Effector CD8-positive, alpha-beta T cell (primary cell): ENCODE data around the gene FAM219B.
A peak's percentile ranks its signal among the peaks of the same experiment; 100 is the strongest.
"Not testable (repeated sequence)": the region's sequence is repeated elsewhere in the genome, so short reads cannot be mapped to it uniquely, and the experiment has no call there.

Source experiments
- DNase-seq: peaks from one replicate; lab custom pipeline; 2025; lab: John Stamatoyannopoulos, UW

FAM219B gene

DNA sequence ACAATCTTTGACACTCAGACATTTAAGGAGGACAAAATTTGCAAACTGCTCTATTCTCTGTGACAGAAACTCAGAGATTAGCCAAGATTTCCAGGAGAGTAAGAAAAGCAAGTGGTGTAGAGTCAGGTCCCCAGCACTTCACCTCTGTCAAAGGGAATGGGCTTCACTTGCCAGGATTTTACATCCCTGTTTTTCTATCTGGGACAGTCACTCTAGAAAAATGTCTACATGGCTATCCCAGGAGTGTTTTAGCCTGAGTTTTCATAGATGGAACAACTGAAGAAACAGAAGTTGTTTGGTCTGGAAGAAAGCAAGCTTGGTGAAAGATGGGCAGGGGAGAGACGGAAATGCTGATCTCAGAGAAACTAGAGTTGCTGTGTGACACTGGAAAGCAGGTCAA lies 3.0 kb downstream of the FAM219B start:
- no peak for DNase-seq

DNA sequence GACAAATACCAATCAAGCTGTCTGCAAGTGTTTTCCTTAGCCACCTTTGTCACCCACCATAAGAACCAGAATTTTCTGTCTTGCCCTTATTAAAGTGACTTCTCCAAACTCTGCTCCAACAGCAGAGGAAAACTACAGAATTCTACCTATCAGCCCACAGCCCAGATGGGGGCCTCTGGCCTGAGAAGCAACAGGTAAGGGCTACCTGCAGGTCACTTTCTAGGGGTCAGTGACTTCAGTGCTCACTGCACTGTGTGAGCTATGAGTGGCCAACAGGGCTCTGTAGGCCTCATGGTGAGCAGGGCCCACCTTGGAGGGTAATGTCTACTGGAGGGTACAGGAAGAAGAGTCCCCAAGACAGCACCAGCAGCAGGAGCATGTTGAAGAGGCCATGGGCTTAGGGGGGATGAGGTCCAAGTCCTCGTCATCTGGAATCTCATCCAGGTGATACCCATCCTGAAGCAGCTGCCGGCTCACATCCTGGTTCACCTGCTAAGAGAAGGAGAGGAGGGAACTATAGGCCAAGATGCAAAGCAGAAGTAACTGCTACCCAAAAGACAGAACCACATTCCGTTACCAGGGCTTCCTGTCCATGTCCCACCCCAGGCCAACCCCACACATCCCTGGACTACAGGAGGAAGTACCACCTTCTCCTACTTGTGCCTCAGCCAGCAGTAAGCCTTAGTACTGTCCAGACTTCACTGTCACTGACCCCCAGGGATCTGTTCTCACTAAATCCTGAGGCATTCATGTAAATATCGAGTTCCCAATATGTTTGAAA lies 4.2 kb downstream of the FAM219B start:
- no peak for DNase-seq

DNA sequence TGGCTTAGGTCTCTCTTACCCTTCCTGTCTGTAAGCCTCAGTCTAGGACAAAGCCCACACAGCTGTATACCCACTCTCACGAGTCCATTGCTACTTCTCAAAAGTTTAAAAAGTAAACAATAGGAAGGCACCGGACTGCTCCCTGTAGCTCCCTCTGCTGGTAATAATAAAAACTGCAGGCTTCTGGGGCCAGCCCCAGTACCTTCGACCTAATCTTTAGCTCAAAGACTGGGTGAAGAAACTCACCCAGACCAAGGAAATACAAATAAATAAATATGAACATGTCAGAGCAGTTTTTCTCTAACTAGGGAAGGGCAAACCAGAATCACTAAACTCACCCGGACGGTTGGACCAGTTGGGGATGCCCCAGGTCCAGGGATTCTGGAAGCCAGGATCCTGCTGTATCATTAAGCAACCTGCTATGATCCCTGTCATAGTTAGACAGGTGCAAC lies 5.0 kb downstream of the FAM219B start:
- DNase-seq, result peak; percentile 18

DNA sequence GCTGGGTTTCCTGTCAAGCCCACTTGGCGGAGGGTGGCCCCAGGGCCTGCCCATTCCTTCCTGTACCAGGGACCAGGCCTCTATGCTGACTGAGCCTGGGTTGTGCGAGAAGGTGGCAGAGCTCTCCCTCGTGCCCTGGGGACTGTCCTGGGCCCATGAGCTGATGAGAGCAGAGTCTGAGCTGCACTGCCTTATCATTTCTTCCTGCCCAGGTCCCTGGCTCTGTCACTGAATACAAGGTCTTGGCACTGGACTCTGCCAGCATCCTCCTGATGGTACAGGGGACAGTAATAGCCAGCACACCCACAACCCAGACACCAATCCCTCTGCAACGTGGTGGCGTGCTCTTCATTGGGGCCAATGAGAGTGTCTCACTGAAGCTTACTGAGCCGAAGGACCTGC lies 9.3 kb downstream of the FAM219B start:
- no peak for DNase-seq

DNA sequence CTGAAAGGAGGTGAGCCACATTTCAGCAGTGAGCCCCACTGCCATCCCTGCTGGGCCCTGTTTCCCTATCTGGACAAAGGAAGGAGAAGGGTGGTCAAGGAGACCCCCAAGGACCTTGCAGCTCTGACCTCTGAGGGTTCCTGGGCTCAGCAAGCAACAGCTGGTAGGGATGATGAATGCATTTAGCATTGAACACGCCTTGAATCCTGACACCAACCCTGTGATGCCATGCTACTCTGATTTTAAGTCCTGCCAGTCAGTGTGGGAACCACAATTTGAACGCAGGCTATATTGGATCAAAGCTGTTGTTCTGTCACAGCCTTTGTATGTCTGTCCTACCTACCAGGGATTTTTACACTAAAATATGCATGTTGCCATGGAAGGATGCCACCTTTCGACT lies 10.3 kb downstream of the FAM219B start:
- no peak for DNase-seq

DNA sequence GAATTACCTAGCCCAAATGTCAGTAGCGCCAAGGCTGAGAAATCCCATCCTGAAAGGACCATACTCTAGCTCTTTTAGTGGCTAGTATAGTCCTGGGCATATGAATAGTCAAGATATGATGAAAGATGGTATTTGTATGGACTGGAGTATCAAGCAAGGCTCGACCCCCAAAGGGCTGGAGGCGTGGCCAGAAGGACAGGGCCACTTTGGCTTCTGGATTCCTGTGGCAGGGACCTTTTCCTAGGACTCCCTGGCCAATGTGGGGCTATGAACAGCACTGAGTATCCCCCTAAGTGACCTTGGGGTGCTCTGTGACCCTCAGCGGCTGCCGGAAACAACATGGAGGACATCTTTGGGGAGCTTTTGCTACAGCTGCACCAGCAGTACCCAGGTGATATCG lies 10.8 kb downstream of the FAM219B start:
- no peak for DNase-seq

DNA sequence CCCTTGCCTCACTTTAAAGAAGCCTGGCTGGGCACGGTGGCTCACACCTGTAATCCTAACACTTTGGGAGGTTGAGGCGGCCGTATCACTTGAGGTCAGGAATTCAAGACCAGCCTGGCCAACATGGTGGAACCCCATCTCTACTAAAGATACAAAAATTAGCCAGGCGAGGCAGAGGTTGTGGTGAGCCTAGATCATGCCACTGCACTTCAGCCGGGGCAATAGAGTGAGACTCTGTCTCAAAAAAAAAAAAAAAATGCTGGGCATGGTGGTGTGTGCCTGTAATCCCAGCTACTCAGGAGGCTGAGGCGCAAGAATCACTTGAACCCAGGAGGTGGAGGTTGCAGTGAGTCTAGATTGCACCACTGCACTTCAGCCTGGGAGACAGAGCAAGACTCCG lies 12.3 kb downstream of the FAM219B start:
- not testable (repeated sequence) for DNase-seq

DNA sequence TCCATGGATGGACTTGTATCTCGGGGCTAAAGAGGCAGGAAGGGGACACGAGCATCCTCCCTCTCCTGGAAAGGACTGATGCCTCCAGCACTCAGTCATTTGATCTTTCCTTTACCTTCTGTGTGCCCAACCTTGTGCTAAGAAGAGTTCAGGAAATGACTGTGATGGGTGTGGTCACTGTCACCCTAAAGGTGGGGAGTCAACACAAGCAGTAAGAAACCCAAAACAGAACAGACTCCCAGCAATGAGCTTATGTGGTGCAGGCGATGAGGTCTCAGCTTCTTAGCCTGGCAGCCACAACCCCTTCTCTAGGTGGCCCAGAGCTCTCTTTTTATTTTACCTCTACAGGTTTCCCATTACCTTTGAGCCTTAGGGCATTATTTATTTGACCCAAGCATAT lies 13.0 kb downstream of the FAM219B start:
- DNase-seq, result no peak

DNA sequence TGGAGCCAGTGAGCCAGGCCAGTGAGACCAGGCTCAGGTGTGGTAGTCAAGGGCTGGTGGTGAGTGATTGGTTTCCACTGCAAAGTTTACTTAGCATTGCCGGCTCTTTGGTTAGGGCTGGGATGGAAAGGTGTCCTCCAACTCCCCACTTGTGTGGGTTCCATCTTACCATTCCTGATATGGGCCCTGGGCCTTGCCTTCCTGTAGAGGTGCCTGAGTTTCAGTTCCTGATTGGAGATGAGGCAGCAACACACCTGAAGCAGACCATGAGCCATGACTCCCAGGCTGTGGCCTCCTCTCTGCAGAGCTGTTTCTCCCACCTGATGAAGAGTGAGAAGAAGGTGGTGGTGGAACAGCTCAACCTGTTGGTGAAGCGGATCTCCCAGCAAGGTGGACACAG lies 13.7 kb downstream of the FAM219B start:
- no peak for DNase-seq

DNA sequence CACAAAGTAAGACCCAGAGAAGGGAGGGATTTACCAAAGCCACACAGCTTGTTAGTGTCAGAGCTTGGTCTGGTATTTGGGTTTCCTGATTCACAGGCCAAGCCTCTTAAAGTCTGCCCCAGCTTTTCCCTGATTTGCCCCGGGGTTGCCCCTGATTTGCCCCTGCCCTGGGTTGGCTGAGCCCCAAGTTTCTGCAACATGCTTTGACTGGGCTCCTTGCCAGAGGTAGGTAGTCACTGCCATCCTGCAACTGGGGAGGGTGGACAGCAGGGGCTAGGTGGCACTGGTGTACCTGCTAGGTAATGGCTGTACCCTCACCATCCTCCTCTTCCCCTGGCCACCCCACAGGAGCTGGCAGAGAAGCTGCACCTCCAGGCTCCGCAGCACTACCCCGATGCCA lies 14.3 kb downstream of the FAM219B start:
- DNase-seq, result no peak

DNA sequence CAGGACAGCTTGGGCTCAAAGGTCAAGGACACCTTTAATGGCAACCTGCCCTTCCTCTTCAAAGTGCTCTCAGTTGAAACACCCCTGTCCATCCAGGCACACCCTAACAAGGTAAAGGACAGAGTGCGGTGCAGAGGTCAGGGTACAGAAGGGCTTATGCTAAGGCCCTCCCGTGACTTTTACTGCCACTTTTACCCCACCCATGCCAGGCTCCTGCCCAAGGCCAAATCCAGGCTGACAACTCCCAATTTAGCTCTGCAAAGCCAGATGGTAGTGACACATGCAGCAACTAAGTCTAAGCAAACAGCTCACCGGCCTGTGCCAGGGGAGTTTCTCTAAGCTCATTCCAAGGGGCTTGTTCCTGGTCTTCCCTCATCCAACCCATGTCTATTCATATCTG lies 15.2 kb downstream of the FAM219B start:
- DNase-seq, result no peak

DNA sequence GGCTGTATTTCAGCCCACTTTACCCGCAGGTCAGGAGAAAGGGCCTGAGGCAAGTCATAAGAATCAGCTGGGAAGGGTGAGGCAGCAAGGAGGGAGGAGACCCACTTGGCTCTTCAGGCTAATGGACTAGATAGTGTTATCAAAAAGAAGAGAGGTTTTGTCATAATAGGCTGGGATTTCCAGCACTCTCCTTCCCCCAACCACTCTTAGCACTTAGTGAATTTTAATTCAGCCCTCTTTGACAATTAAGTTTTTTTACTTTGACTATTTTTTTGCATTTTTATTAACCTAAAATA lies 16.0 kb downstream of the FAM219B start:
- DNase-seq, result no peak

DNA sequence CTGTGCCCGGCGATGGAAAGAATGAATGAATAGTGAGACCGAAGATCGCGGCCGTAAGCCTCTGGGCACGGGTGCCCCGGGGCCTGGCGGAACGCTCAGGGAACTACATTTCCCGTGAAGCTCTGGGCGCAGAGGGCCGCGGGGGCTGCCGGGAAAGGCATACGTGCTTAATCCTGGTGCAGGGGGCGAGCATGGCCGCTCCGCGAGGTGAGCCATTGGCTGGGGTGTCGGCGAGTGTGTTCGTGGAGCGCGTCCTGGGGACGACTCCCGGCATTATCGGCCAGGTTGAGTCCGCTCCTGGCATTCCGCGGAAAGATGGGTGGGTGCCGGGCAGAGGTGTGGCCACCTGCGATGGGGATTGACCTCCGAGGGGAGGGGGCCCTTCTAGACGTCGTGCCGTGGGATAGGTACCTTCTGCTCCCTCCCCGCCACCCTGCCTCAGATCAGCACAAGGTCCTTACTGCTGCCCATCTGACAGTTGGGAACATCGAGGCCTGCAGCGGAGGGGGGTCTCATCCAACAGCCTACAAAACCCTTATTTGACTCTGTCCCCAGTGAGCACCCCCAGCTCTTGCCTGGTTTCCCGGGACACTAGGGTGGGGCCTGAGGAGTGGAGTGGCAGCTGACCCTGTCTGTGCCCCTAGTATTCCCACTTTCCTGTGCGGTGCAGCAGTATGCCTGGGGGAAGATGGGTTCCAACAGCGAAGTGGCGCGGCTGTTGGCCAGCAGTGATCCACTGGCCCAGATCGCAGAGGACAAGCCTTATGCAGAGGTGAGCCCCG lies 16.6 kb downstream of the FAM219B start, which contains the start of gene MPI:
TSS of gene MPI (plus strand) at position 160 of the 782 bp plus-strand sequence. CDS start at position 192, 32 bp downstream.
- DNase-seq, result peak; percentile 82

DNA sequence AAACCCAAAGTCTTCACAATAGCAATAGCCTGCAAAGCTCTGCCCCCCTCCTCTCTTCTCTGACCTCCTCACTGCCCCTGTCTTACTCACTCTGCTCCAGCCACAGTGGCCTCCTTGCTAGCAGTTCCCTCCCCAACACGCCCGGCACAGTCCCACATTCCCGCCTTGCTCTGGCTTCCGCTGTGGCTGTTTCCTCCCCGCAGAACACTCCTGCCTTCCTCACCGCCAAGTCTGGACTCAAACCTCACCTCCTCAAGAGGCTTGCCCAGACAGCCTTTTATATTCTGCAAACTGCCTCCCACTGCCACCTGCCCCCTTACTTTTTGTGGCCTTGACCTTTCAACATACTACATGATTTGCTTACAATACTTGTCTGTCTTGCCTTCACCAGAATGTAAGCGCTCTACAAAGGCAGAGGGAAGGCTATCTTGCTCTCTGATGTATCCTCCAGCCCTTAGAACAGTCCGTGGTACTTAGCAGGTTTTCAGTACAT lies 17.2 kb downstream of the FAM219B start:
- no peak for DNase-seq

DNA sequence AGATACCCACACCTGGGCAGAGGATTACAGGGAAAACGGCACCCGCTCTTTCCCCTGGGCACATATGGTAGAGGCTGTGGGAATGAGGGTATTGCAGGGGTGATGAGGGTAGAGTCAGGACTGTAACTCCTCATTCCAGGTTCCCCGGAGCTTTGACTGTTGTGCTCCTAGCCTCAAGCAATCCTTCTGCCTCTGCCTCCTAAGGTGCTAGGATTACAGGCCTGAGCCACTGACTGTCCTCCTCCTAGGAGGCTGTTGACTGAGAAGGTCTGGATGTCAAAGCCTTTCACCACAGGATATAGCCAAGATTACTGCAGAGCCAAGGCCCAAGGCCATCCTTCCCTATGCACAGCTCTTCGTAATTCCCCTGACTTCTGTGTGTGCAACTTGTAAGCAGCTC lies 17.9 kb downstream of the FAM219B start:
- DNase-seq, result no peak

DNA sequence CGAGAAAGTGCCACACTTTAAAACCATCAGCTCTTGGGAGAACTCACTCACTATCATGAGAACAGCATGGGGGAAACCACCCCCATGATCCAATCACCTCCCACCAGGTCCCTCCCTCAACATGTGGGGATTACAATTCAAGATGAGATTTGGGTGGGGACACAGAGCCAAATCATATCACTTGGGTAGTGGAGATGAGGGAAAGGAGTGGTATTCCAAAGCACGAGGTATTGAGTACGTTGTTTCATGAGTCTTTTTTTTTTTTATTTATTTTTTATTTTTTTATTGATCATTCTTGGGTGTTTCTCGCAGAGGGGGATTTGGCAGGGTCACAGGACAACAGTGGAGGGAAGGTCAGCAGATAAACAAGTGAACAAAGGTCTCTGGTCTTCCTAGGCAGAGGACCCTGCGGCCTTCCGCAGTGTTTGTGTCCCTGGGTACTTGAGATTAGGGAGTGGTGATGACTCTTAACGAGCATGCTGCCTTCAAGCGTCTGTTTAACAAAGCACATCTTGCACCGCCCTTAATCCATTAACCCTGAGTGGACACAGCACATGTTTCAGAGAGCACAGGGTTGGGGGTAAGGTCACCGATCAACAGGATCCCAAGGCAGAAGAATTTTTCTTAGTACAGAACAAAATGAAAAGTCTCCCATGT lies 19.0 kb downstream of the FAM219B start:
- not testable (repeated sequence) for DNase-seq

DNA sequence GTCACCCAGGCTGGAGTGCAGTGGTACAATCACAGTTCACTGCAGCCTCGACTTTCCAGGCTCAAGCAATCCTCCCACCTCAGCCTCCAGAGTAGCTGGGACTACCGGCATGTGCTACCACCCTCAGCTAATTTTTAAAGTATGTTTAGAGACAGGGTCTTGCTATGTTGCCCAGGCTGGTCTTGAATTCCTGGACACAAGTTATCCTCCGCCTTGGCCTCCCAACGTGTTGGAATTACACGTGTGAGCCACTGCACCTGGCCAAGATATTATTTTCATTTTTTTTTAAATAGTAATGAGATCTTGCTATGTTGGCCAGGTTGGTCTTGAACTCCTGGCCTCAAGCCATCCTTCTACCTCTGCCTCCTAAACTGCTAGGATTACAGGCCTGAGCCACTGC lies 21.2 kb downstream of the FAM219B start:
- DNase-seq, result no peak

DNA sequence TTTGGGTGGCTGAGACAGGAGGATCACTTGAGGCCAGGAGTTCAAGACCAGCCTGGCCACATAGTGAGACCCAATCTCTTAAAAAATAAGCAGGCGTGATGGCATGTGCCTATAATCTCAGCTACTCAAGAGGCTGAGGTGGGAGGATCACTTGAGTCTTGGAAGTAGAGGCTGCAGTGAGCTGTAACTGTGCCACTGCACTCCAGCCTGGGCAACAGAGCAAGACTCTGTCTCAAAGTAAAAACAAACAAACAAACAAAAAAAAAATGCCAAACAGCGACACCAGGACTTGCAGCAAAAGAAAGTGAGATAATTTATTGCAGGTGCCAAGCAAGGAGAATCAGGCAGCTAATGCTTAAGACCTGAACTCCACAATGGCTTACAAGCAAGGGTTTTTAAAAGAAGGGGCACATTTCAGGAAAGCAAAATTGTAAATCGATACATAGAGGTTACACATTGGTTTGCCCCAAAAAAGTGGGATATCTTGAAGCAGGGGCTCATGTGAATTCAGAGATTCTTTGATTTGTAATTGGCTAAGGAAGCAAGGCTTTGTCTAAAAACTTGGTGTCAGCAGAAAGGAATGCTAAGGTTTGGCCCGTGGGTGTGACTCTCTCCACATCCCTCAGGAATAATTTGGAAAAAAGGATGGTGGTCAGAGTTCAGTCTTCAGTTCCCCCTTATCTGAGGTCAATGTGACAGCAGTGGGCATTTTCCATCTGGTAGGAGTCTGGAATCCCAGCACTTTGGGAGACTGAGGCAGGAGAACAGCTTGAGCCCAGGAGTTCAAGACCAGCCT lies 22.0 kb downstream of the FAM219B start:
- DNase-seq, result no peak

DNA sequence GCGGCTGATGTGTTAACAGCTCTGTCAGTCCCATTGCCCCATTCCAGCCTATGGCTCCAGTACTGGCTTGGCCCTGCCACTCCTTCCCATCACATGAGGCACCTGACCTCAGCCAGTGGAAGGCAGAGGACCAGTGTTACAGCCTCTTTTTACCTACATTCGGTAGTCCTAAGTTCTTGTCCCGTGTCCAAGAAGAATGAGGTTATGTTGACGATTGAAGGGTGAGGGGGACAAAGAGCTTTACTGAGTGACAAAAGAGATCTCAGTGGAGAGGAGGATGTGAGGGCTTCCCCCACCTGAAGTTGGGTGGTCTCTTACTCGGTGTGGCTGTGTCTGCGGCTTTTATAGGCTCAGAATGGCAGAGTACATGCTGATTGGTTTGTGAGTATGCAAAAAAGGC lies 24.1 kb downstream of the FAM219B start:
- DNase-seq, result no peak

DNA sequence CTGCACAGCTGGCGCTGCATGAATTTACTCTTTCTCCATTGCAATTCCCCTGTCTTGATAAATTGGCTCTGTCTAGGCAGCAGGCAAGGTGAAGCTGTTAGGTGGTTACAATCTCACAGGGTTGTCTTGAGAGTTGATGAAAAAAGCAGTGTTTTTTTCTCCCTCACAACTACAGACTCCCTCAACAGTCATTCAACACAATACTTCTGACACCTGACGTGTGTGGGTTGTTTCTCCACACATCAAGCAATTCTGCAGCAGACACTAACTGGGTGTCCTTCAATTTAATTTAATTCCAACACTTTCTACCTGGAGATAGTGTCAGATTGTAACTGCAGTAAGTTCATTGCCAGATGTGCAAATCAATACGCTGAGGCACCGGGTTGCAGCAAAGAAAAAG lies 28.4 kb downstream of the FAM219B start:
- DNase-seq, result no peak

DNA sequence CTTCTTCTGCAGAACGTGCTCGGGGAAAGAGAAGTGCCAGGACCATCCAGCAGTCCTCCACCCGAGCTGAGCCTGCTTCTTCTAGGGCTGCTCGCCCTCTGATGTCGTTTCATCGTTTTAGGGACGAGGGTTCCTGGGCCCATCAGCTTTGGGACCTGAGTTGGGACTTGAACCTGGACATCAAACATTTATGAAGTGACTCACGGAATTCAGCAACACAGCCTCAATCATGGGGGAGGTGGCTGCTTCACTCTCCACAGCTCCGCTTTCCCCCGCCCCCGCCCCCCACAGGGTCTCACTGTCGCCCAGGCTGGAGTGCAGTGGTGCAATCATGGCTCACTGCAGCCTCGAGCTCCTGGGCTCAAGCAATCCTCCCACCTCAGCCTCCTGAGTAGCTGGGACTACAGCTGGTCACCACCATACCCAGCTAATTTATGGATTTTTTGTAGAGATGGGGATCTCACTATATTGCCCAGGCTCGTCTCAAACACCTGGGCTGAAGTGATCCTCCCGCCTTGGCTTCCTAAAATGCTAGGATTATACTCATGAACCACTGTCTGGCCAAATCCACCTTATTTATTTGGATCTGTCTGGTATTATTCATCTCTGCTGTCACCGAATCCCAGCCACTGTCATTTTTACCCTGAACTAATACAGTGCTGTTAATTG lies 32.8 kb downstream of the FAM219B start:
- DNase-seq, result no peak
